GM12801 (cell line): ENCODE data around the gene RGL1.

Experiments used
- CTCF ChIP-seq: IDR thresholded peaks from one replicate; pipeline ENCODE4 v1.5.1; 2011; ENCODE audit warnings: control low read depth; ENCODE audit not compliant: insufficient read length; ENCODE audit errors: extremely low read depth

The RGL1 gene

DNA sequence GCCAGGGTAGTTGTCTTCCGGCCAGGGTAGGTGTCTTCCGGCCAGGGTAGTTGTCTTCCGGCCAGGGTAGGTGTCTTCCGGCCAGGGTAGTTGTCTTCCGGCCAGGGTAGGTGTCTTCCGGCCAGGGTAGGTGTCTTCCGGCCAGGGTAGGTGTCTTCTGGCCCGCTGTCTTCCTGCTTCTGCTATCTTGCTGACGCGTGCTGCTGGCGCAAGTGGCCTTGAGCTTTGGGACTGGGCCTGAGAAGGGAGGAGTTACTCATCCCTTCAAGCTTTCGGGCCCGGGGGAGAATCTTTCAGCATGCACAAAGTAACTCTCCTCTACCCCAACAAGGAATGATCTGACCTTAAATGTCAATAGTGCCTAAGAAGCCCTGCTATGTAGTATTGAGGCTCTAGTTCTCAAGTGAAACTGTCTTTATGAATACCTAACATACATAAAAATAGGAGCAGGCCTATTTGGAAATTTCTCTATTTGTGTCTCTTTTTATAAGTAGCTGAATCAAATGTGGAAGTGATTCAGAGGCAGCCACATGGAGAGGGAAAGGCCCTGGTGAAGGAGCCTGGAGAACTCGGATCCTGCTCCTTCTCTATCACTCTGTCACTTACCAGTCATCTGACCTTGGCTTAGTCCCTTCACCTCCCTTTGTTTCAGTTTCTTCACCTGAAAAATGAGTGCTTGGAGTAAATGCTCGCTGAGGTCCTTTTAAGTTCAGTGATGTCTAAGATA is 65.6 kb downstream of the RGL1 start:
- no peak for TF ChIP-seq CTCF

DNA sequence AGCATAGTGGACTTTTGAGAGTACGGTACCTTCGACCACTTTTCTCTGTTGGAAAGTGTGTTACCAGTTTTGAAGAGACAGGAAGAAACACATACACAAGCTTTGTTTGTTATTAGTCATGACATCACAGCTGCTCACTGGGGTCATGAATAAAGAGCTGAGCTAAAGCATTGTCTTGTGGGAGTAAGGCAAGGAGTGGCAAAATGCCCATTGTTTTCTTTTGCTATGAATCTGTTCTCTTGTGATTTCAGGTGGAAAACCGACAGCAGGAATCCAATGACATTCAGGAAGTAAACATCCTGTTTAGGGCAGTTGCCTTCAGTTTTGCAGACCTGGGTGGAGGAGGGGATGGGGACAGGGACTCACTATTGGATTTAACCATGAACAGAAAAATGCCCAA is 66.2 kb downstream of the RGL1 start:
- TF ChIP-seq CTCF, result no peak

- no peak for TF ChIP-seq CTCF
Observed at GRCh38 chr1:183871601-183872000, 66.7 kb downstream of the RGL1 start.

DNA sequence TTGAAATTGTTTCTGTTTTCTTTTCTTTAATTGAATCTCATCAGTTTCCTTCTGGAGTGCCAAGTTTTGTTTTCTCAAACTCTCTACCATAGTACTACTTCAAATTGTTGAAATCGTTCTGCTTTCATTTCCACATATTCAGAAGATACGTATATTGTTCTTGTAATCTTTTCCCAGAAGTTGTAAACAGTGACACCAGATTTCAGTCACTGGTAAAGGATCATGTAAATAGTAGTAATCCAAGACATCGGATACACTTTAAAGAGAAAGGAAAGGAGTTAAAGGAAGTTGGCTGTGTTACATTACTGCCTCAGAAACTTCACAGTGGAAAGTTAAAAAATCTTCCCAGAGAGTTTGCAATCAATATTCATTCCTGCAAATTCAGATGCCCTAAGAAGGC is 67.5 kb downstream of the RGL1 start:
- no peak for TF ChIP-seq CTCF

DNA sequence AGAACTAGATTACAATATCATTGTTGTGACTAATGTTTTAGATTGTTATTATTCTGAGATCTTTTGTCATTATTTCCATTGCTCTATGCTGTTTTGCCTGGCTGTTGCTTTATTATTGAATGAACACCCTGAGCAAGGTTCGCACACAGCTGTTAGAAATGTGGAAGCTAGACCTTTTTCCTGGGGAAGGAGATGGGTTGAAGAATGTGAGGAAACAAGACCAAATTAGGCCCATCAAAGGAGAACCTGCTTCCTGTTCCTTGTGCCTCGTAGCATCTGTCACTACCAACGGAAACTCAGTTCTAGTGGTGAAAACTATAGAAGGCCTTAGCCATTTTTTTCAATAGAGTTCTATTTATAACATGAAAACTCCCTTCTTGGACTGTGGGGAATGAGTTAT is 68.7 kb downstream of the RGL1 start:
- no peak for TF ChIP-seq CTCF

DNA sequence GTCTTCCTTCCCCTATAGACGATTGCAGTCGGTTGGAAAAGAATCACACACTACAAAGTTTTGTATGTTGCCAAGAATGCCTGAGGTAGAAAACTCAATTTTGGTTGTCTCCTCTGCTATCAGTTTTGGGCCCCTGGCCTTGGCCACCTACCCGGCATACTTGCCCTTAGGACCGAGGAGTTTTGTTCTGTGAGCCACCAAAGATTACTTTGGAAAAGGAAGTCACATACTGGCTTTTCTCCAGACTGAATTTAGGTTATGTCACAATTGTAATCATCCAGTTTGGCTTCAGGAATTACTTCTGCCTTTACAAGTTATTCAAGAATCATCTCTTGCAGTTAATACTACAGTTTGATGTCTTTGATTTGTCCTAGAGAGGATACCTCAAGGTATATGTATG is 71.4 kb downstream of the RGL1 start:
- no peak for TF ChIP-seq CTCF

- no peak for TF ChIP-seq CTCF
Observed at GRCh38 chr1:183877053-183877720, 72.3 kb downstream of the RGL1 start.
